ENCODE results near the gene CACNG4. TPM values are rescaled to one million over a fixed set of nuclear protein-coding genes. Genes with fewer than 3 reads are reported as not detected.

CACNG4 gene
- total RNA-seq, 2 experiments from 2014 or later, result not detected

- intact Hi-C loops (cut with micrococcal nuclease; ENCODE audit: unreplicated experiment), result no loop called here
- no peaks in the 10 kb centered on the region for H3K9me2 ChIP-seq (ENCODE audit: insufficient read depth, low read length)
- no peaks in the 10 kb centered on the region for H3K4me1 ChIP-seq (ENCODE audit: insufficient read depth, low read length, poor library complexity, severe bottlenecking)
- no peak overlapping the region for H2AFZ ChIP-seq (ENCODE audit: low read length)
- no TSS peak for BruUV-seq (replicated peaks)
- TF ChIP-seq EZH2phosphoT487 (IDR thresholded peaks at IDR 0.05; ENCODE audit: borderline replicate concordance, low read depth, low read length), result no peak
- TF ChIP-seq, protein P1, sequence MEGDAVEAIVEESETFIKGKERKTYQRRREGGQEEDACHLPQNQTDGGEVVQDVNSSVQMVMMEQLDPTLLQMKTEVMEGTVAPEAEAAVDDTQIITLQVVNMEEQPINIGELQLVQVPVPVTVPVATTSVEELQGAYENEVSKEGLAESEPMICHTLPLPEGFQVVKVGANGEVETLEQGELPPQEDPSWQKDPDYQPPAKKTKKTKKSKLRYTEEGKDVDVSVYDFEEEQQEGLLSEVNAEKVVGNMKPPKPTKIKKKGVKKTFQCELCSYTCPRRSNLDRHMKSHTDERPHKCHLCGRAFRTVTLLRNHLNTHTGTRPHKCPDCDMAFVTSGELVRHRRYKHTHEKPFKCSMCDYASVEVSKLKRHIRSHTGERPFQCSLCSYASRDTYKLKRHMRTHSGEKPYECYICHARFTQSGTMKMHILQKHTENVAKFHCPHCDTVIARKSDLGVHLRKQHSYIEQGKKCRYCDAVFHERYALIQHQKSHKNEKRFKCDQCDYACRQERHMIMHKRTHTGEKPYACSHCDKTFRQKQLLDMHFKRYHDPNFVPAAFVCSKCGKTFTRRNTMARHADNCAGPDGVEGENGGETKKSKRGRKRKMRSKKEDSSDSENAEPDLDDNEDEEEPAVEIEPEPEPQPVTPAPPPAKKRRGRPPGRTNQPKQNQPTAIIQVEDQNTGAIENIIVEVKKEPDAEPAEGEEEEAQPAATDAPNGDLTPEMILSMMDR (conservative IDR thresholded peaks at IDR 0.05; ENCODE audit: low read length), result no peak
- H3K9me3 ChIP-seq (ENCODE audit: low read length), result no peaks in the 10 kb centered on the region
- ChIA-PET POLR2A (no interaction called here), CTCF (ENCODE audit: unreplicated experiment) (no interaction called here)
- H3K79me2 ChIP-seq (ENCODE audit: insufficient read depth, low read depth, low read length), result no peaks in the 10 kb centered on the region
- H4K20me1 ChIP-seq (ENCODE audit: insufficient read depth, low read length), result no peaks in the 10 kb centered on the region
- no peak overlapping the region for H3K27ac ChIP-seq (ENCODE audit: low read depth, low read length, poor library complexity, severe bottlenecking)
- H3K4me2 ChIP-seq (ENCODE audit: low read length), result no peak overlapping the region
- no peak overlapping the region for H3K4me3 ChIP-seq (ENCODE audit: low read depth, low read length, poor library complexity, severe bottlenecking)
- DNase-seq (ENCODE audit: low spot score), result no peak
- no peaks in the 10 kb centered on the region for H3K36me3 ChIP-seq (ENCODE audit: insufficient read depth, low read length)
Measured at GRCh38 chr17:66925811-66926500, 38.6 kb upstream of the CACNG4 start.

DNA sequence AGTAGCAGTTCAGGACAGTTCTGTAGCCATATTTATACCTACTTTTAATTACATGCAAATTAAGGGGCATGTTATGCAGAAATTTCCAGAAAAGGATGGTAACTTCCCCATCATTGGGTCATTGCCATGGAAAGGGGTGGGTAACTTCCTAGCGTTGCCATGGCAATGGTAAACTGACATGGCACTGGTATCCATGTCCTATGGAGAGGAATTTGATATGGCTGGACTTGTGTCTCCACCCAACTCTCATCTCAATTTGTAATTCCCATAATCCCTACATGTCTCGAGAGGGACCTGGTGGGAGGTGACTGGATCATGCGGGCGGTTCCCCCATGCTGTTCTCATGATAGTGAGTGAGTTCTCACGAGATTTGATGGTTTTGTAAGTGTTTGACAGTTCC is 35.6 kb upstream of the CACNG4 start:
- no TSS peak for BruUV-seq (replicated peaks)

GRCh38 chr17:66929591-66929990 is 34.9 kb upstream of the CACNG4 start:
- H3K79me2 ChIP-seq (ENCODE audit: insufficient read depth, low read depth, low read length), result no peaks in the 10 kb centered on the region
- no peaks in the 10 kb centered on the region for H3K9me2 ChIP-seq (ENCODE audit: insufficient read depth, low read length)
- H3K4me2 ChIP-seq (ENCODE audit: low read length), result no peak overlapping the region
- H3K4me1 ChIP-seq (ENCODE audit: insufficient read depth, low read length, poor library complexity, severe bottlenecking), result no peaks in the 10 kb centered on the region
- POLR2A ChIA-PET, result no interaction called here
- H4K20me1 ChIP-seq (ENCODE audit: insufficient read depth, low read length), result no peaks in the 10 kb centered on the region
- no peak for DNase-seq (ENCODE audit: low spot score)
- H3K27ac ChIP-seq (ENCODE audit: low read depth, low read length, poor library complexity, severe bottlenecking), result no peak overlapping the region
- CTCF ChIA-PET (ENCODE audit: unreplicated experiment), result no interaction called here
- no TSS peak for BruUV-seq (replicated peaks)
- no peaks in the 10 kb centered on the region for H3K9me3 ChIP-seq (ENCODE audit: low read length)
- H3K36me3 ChIP-seq (ENCODE audit: insufficient read depth, low read length), result no peaks in the 10 kb centered on the region
- intact Hi-C loops (cut with micrococcal nuclease; ENCODE audit: unreplicated experiment), result no loop called here
- no peak overlapping the region for H2AFZ ChIP-seq (ENCODE audit: low read length)
- no peak for TF ChIP-seq EZH2phosphoT487 (IDR thresholded peaks at IDR 0.05; ENCODE audit: borderline replicate concordance, low read depth, low read length)
- TF ChIP-seq, protein P1 (conservative IDR thresholded peaks at IDR 0.05; ENCODE audit: low read length), result no peak
- H3K4me3 ChIP-seq (ENCODE audit: low read depth, low read length, poor library complexity, severe bottlenecking), result no peak overlapping the region

More for the DNA sequence above, 35.6 kb upstream of the CACNG4 start:
- Histone ChIP-seq H3K79me2 (ENCODE audit: insufficient read depth, low read depth, low read length) (no peaks in the 10 kb centered on the region), H3K4me2 (ENCODE audit: low read length) (no peak overlapping the region), H3K27ac (ENCODE audit: low read depth, low read length, poor library complexity, severe bottlenecking) (no peak overlapping the region), H3K36me3 (ENCODE audit: insufficient read depth, low read length) (no peaks in the 10 kb centered on the region), H3K4me1 (ENCODE audit: insufficient read depth, low read length, poor library complexity, severe bottlenecking) (no peaks in the 10 kb centered on the region), H3K4me3 (ENCODE audit: low read depth, low read length, poor library complexity, severe bottlenecking) (no peak overlapping the region), H3K9me3 (ENCODE audit: low read length) (no peaks in the 10 kb centered on the region), H4K20me1 (ENCODE audit: insufficient read depth, low read length) (no peaks in the 10 kb centered on the region), H2AFZ (ENCODE audit: low read length) (no peak overlapping the region), H3K9me2 (ENCODE audit: insufficient read depth, low read length) (no peaks in the 10 kb centered on the region)
- intact Hi-C loops (cut with micrococcal nuclease; ENCODE audit: unreplicated experiment), result no loop called here
- ChIA-PET POLR2A (no interaction called here), CTCF (ENCODE audit: unreplicated experiment) (no interaction called here)
- no peak for TF ChIP-seq EZH2phosphoT487 (IDR thresholded peaks at IDR 0.05; ENCODE audit: borderline replicate concordance, low read depth, low read length)
- TF ChIP-seq, protein P1 (conservative IDR thresholded peaks at IDR 0.05; ENCODE audit: low read length), result no peak
- no peak for DNase-seq (ENCODE audit: low spot score)
